Right lobe of liver (tissue), 4 donors: ENCODE results near the gene ADGRD2.

Experiments
- POLR2A ChIP-seq: fragments of 450-650 bp; IDR thresholded peaks from one replicate; pipeline ENCODE4 v1.6.1; 2017; ENCODE audit warnings: antibody characterized with exemption, mild to moderate bottlenecking
- TF ChIP-seq, protein P1 (sequence below), 4 donors: fragments of 200-600 bp in 3 of 4; fragments of 450-650 bp in 1 of 4; IDR thresholded peaks; one replicate each; pipeline versions ENCODE4 v1.5.1 to v1.8.0; 2016 to 2022; ENCODE audit warnings: antibody characterized with exemption in 4 of 4, mild to moderate bottlenecking in 2 of 4
- donor health status: DM: no; HTN: no; CAD: no.
- donor health status: DM: no; HTN: no; CAD: no.
- donor health status: DM: no; HTN: yes; CAD: no.

DNA sequence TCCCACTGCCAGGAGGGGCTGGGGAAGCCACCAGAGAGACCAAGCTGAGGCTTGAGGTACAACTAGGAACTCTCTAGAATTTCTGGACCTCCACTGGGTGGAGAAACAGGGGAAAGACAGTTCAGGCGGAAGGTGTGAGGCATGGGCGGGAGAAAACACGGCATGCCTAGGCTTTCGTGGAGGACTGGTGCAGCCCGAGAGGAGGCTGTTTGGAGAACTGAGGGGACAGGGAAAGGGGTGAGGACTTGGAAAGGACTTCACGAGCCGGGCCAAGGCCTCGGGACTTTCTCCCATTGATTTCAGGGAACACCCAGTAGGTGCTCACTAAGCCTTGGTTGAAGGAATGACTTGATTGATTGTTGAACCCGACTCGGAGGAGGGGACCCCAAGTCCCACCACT lies 9.5 kb upstream of the ADGRD2 start:
- TF ChIP-seq, protein P1, sequence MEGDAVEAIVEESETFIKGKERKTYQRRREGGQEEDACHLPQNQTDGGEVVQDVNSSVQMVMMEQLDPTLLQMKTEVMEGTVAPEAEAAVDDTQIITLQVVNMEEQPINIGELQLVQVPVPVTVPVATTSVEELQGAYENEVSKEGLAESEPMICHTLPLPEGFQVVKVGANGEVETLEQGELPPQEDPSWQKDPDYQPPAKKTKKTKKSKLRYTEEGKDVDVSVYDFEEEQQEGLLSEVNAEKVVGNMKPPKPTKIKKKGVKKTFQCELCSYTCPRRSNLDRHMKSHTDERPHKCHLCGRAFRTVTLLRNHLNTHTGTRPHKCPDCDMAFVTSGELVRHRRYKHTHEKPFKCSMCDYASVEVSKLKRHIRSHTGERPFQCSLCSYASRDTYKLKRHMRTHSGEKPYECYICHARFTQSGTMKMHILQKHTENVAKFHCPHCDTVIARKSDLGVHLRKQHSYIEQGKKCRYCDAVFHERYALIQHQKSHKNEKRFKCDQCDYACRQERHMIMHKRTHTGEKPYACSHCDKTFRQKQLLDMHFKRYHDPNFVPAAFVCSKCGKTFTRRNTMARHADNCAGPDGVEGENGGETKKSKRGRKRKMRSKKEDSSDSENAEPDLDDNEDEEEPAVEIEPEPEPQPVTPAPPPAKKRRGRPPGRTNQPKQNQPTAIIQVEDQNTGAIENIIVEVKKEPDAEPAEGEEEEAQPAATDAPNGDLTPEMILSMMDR (IDR thresholded peaks at IDR 0.05): no peak
- no peak for TF ChIP-seq POLR2A
